Measurements from ENCODE around the gene TNRC18.

DNA sequence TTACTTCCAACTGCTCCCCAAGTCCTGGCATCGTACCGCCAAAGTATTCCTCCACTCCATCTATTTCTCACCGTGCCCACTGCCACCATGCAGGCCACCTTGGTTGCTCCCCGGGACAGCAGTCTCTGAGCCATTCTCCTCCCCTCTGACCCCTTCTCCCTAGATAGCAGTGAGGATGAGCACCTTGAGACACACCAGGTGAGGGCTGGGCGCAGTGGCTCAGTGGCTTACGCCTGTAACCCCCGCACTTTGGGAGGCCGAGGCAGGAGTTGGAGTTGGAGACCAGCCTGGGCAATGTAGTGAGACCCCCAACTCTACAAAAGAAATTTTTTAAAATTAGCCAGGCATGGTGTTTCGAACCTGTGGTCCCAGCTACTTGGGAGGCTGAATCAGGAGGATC, 136.7 kb downstream of the TNRC18 start:
- TF ChIP-seq, protein P1, sequence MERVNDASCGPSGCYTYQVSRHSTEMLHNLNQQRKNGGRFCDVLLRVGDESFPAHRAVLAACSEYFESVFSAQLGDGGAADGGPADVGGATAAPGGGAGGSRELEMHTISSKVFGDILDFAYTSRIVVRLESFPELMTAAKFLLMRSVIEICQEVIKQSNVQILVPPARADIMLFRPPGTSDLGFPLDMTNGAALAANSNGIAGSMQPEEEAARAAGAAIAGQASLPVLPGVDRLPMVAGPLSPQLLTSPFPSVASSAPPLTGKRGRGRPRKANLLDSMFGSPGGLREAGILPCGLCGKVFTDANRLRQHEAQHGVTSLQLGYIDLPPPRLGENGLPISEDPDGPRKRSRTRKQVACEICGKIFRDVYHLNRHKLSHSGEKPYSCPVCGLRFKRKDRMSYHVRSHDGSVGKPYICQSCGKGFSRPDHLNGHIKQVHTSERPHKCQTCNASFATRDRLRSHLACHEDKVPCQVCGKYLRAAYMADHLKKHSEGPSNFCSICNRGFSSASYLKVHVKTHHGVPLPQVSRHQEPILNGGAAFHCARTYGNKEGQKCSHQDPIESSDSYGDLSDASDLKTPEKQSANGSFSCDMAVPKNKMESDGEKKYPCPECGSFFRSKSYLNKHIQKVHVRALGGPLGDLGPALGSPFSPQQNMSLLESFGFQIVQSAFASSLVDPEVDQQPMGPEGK (CRISPR knock-in tag; IDR thresholded peaks at IDR 0.05; ENCODE audit: borderline replicate concordance) = no peak
- no peak for TF ChIP-seq RARB (CRISPR knock-in tag; IDR thresholded peaks at IDR 0.05)
- TF ChIP-seq ZNF70 (CRISPR knock-in tag; IDR thresholded peaks at IDR 0.05) = no peak
- TF ChIP-seq PPARA (CRISPR knock-in tag; IDR thresholded peaks at IDR 0.05; ENCODE audit: borderline replicate concordance) = no peak
- TF ChIP-seq, protein P2, sequence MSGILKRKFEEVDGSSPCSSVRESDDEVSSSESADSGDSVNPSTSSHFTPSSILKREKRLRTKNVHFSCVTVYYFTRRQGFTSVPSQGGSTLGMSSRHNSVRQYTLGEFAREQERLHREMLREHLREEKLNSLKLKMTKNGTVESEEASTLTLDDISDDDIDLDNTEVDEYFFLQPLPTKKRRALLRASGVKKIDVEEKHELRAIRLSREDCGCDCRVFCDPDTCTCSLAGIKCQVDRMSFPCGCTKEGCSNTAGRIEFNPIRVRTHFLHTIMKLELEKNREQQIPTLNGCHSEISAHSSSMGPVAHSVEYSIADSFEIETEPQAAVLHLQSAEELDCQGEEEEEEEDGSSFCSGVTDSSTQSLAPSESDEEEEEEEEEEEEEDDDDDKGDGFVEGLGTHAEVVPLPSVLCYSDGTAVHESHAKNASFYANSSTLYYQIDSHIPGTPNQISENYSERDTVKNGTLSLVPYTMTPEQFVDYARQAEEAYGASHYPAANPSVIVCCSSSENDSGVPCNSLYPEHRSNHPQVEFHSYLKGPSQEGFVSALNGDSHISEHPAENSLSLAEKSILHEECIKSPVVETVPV (CRISPR knock-in tag; IDR thresholded peaks at IDR 0.05) = no peak
- TF ChIP-seq, protein P3, sequence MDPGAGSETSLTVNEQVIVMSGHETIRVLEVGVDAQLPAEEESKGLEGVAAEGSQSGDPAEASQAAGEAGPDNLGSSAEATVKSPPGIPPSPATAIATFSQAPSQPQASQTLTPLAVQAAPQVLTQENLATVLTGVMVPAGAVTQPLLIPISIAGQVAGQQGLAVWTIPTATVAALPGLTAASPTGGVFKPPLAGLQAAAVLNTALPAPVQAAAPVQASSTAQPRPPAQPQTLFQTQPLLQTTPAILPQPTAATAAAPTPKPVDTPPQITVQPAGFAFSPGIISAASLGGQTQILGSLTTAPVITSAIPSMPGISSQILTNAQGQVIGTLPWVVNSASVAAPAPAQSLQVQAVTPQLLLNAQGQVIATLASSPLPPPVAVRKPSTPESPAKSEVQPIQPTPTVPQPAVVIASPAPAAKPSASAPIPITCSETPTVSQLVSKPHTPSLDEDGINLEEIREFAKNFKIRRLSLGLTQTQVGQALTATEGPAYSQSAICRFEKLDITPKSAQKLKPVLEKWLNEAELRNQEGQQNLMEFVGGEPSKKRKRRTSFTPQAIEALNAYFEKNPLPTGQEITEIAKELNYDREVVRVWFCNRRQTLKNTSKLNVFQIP (CRISPR knock-in tag; IDR thresholded peaks at IDR 0.05; ENCODE audit: borderline replicate concordance, low read depth) = no peak
- TF ChIP-seq SNAI2 (CRISPR knock-in tag; IDR thresholded peaks at IDR 0.05) = no peak
- no peak for TF ChIP-seq BACH2 (CRISPR knock-in tag; IDR thresholded peaks at IDR 0.05; ENCODE audit: borderline replicate concordance)
